Choroid plexus epithelial cell (primary cell): ENCODE data around the gene ATP1B2.
A peak's percentile ranks its signal among the peaks of the same experiment; 100 is the strongest.

Experiments
- DNase-seq: peaks from one replicate; pipeline ENCODE4 v3.0.0-alpha.2; 2010; ENCODE audit warnings: low read depth
- H3K4me3 ChIP-seq: 2 replicates; pipeline ENCODE4 v1.5.1; 2011; ENCODE audit warnings: low read depth, mild to moderate bottlenecking, control low read depth, low read length, moderate library complexity
- TF ChIP-seq, protein P1 (sequence below): conservative IDR thresholded peaks from 2 replicates; pipeline ENCODE4 v1.5.1; 2011; ENCODE audit warnings: low read depth, mild to moderate bottlenecking, control low read depth, inconsistent platforms, low read length, moderate library complexity

The ATP1B2 gene

DNA sequence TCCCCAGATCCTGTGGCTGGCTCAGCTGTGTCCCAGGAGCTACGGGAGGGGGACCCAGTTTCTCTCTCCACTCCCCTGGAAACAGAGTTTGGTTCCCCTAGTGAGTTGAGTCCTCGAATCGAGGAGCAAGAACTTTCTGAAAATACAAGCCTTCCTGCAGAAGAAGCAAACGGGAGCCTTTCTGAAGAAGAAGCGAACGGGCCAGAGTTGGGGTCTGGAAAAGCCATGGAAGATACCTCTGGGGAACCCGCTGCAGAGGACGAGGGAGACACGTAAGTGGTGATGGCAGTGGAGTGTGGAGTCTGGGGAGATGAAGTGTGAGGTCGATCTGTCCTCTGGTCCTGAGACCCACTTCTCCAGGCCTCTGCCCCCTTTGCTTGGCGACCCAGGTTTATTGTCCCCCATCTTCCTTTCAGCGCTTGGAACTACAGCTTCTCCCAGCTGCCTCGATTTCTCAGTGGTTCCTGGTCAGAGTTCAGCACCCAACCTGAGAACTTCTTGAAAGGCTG, 38.1 kb downstream of the ATP1B2 start:
- TF ChIP-seq, protein P1, sequence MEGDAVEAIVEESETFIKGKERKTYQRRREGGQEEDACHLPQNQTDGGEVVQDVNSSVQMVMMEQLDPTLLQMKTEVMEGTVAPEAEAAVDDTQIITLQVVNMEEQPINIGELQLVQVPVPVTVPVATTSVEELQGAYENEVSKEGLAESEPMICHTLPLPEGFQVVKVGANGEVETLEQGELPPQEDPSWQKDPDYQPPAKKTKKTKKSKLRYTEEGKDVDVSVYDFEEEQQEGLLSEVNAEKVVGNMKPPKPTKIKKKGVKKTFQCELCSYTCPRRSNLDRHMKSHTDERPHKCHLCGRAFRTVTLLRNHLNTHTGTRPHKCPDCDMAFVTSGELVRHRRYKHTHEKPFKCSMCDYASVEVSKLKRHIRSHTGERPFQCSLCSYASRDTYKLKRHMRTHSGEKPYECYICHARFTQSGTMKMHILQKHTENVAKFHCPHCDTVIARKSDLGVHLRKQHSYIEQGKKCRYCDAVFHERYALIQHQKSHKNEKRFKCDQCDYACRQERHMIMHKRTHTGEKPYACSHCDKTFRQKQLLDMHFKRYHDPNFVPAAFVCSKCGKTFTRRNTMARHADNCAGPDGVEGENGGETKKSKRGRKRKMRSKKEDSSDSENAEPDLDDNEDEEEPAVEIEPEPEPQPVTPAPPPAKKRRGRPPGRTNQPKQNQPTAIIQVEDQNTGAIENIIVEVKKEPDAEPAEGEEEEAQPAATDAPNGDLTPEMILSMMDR = no peak
- peak overlapping the region; percentile 82 for H3K4me3 ChIP-seq
- no peak for DNase-seq

- DNase-seq = no peak
- TF ChIP-seq, protein P1 = no peak
Observed at GRCh38 chr17:7695586-7695985, 44.9 kb downstream of the ATP1B2 start.

GRCh38 chr17:7697828-7698588, 47.3 kb downstream of the ATP1B2 start:
- H3K4me3 ChIP-seq = no peak overlapping the region
- TF ChIP-seq, protein P1 = no peak
- no peak for DNase-seq

More at GRCh38 chr17:7695586-7695985, 44.9 kb downstream of the ATP1B2 start:
- H3K4me3 ChIP-seq = no peak overlapping the region

DNA sequence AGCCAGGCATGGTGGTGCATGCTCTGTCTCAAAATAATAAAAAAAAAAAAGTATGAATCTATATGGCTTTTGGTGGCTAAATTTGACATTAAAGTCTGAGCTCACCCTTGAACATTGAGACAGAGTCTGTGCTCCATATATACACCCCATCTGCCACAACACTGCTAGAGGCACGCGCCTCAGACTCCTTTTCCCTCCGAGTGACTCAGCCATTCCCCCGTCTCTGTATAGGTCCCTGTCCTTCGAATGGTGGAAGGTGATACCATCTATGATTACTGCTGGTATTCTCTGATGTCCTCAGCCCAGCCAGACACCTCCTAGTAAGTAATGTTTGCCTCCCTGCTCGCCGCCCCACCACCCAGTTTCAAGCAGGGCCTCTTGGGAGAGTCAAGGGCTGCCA, 49.8 kb downstream of the ATP1B2 start:
- TF ChIP-seq, protein P1 = no peak
- DNase-seq = no peak
- no peak overlapping the region for H3K4me3 ChIP-seq

DNA sequence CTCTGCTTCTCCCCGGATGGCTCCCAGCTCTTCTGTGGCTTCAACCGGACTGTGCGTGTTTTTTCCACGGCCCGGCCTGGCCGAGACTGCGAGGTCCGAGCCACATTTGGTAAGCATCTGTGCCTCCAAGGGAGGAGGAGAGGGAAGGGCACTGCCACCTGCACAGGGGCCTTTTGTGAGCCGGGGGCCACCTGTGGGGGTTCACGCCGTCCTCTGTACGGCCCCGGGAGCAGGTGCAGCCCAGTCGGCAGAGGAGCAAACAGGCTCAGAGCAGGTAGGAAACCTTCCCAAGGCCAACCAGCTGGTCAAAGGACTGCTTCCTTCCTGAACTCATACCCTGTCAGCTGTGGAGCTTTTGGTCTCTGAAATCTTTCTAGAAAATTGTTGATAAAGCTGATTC, 51.0 kb downstream of the ATP1B2 start:
- H3K4me3 ChIP-seq = no peak overlapping the region
- no peak for DNase-seq
- TF ChIP-seq, protein P1 = no peak

DNA sequence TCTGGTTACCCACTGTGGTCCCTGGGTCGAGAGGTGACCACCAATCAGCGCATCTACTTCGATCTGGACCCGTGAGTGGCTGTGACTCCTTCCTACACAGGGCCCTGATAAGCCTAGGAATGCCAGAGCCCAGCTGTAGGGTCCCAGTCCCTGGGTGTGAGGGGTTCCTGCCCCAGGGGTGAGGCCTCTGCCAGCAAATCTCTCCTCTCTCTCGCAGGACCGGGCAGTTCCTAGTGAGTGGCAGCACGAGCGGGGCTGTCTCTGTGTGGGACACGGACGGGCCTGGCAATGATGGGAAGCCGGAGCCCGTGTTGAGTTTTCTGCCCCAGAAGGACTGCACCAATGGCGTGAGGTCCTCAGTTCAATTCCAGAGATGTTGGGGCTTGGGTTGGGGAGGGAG, 52.0 kb downstream of the ATP1B2 start:
- TF ChIP-seq, protein P1 = no peak
- no peak overlapping the region for H3K4me3 ChIP-seq
- no peak for DNase-seq
